ENCODE measurements around the gene CHCT1. TPM values are rescaled to one million over a fixed set of nuclear protein-coding genes. Genes with fewer than 3 reads are reported as not detected.

Gene CHCT1
- total RNA-seq, 2 donors from 2014 or later = not detected

- H3K4me1 ChIP-seq (ENCODE audit: control insufficient read depth in 1 of 2, low read depth in 2 of 2) = no peaks in the 10 kb centered on the region
- H3K27ac ChIP-seq = no peak overlapping the region
- no peak for TF ChIP-seq CTCF (IDR thresholded peaks at IDR 0.05)
- H3K4me3 ChIP-seq = no peak overlapping the region
- ATAC-seq (ENCODE audit: insufficient number of reproducible peaks, low FRiP score, low read depth) (no peak), DNase-seq (ENCODE audit: low spot score) (no peak)
- H3K36me3 ChIP-seq = no peaks in the 10 kb centered on the region
- no peaks in the 10 kb centered on the region for H3K9me3 ChIP-seq
- H3K27me3 ChIP-seq (replicated peaks; ENCODE audit: insufficient read depth) = no peaks in the 10 kb centered on the region
Measured at GRCh38 chr17:60403962-60404361, 18.3 kb upstream of the CHCT1 start.

GRCh38 chr17:60406887-60407286, 15.4 kb upstream of the CHCT1 start:
- ATAC-seq (ENCODE audit: insufficient number of reproducible peaks, low FRiP score, low read depth) = no peak
- Histone ChIP-seq H3K36me3 (no peaks in the 10 kb centered on the region), H3K27ac (no peak overlapping the region), H3K4me3 (no peak overlapping the region), H3K9me3 (no peaks in the 10 kb centered on the region), H3K4me1 (ENCODE audit: control insufficient read depth in 1 of 2, low read depth in 2 of 2) (no peaks in the 10 kb centered on the region), H3K27me3 (replicated peaks; ENCODE audit: insufficient read depth) (no peaks in the 10 kb centered on the region)
- DNase-seq (ENCODE audit: low spot score) = no peak
- no peak for TF ChIP-seq CTCF (IDR thresholded peaks at IDR 0.05)

- TF ChIP-seq CTCF (IDR thresholded peaks at IDR 0.05) = no peak
- no peaks in the 10 kb centered on the region for H3K36me3 ChIP-seq
- no peak for DNase-seq (ENCODE audit: low spot score)
- H3K9me3 ChIP-seq = no peaks in the 10 kb centered on the region
- H3K27ac ChIP-seq = no peak overlapping the region
- H3K4me1 ChIP-seq (ENCODE audit: control insufficient read depth in 1 of 2, low read depth in 2 of 2) = no peaks in the 10 kb centered on the region
- no peaks in the 10 kb centered on the region for H3K27me3 ChIP-seq (replicated peaks; ENCODE audit: insufficient read depth)
- no peak overlapping the region for H3K4me3 ChIP-seq
- no peak for ATAC-seq (ENCODE audit: insufficient number of reproducible peaks, low FRiP score, low read depth)
Measured at GRCh38 chr17:60410001-60410400, 12.3 kb upstream of the CHCT1 start.

- DNase-seq (ENCODE audit: low spot score) (no peak), ATAC-seq (ENCODE audit: insufficient number of reproducible peaks, low FRiP score, low read depth) (no peak)
- Histone ChIP-seq H3K27me3 (replicated peaks; ENCODE audit: insufficient read depth) (no peaks in the 10 kb centered on the region), H3K9me3 (no peaks in the 10 kb centered on the region), H3K4me1 (ENCODE audit: control insufficient read depth in 1 of 2, low read depth in 2 of 2) (no peaks in the 10 kb centered on the region), H3K36me3 (no peaks in the 10 kb centered on the region), H3K4me3 (no peak overlapping the region), H3K27ac (no peak overlapping the region)
- no peak for TF ChIP-seq CTCF (IDR thresholded peaks at IDR 0.05)
Measured at GRCh38 chr17:60412701-60413100, 9.6 kb upstream of the CHCT1 start.

- no peak for DNase-seq (ENCODE audit: low spot score)
Measured at GRCh38 chr17:60415146-60415545, 7.1 kb upstream of the CHCT1 start.

More at GRCh38 chr17:60415146-60415545, 7.1 kb upstream of the CHCT1 start:
- no peak for TF ChIP-seq CTCF (IDR thresholded peaks at IDR 0.05)
- Histone ChIP-seq H3K27me3 (replicated peaks; ENCODE audit: insufficient read depth) (no peaks in the 10 kb centered on the region), H3K4me1 (ENCODE audit: control insufficient read depth in 1 of 2, low read depth in 2 of 2) (no peaks in the 10 kb centered on the region), H3K4me3 (no peak overlapping the region), H3K9me3 (no peaks in the 10 kb centered on the region), H3K36me3 (no peaks in the 10 kb centered on the region), H3K27ac (no peak overlapping the region)
- ATAC-seq (ENCODE audit: insufficient number of reproducible peaks, low FRiP score, low read depth) = no peak
